ENCODE results near the gene TMEM59L. TPM values are rescaled to one million over a fixed set of nuclear protein-coding genes. Genes with fewer than 3 reads are reported as not detected.

Gene TMEM59L
- total RNA-seq (2022; extraction: Qiagen RNA extraction) = 3.9 to 6.7 TPM (median 5.9 TPM) in 5 replicates

GRCh38 chr19:18612772-18613588, at the start of gene TMEM59L:
TSS of gene TMEM59L (plus strand) at chr19:18612870. CDS start at chr19:18612959, 89 bp downstream.

GRCh38 chr19:18571564-18572344, 40.9 kb upstream of the TMEM59L start, which contains the start of gene UBA52:
TSS of gene UBA52 (plus strand) at chr19:18571857. CDS start at chr19:18573301, 1,444 bp downstream.

GRCh38 chr19:18588611-18589379, 23.9 kb upstream of the TMEM59L start, which contains the start of gene REX1BD:
TSS of gene REX1BD (plus strand) at chr19:18588798. CDS start at chr19:18588802, 4 bp downstream.

GRCh38 chr19:18606281-18607225, 6.1 kb upstream of the TMEM59L start, which contains the start of gene CRLF1:
TSS of gene CRLF1 (minus strand) at chr19:18606799. CDS start at chr19:18606656, 143 bp downstream.

GRCh38 chr19:18636969-18637629, 24.4 kb downstream of the TMEM59L start, which contains the start of gene KLHL26:
TSS of gene KLHL26 (plus strand) at chr19:18637028. CDS start at chr19:18637055, 27 bp downstream.

Other genes starting within 250 kb of the TMEM59L start
- 26.2 to 63.2 TPM (median 48.3 TPM) in 5 replicates for gene GDF15, start 226.7 kb upstream of the TMEM59L start, total RNA-seq (2022; extraction: Qiagen RNA extraction)
- gene LRRC25, start 215.2 kb upstream of the TMEM59L start, total RNA-seq (2022; extraction: Qiagen RNA extraction) = not detected in 5 replicates
- 40.6 to 63.0 TPM (median 53.8 TPM) in 5 replicates for gene SSBP4, start 193.5 kb upstream of the TMEM59L start, total RNA-seq (2022; extraction: Qiagen RNA extraction)
- gene ISYNA1, start 174.7 kb upstream of the TMEM59L start, total RNA-seq (2022; extraction: Qiagen RNA extraction) = 25.9 to 47.4 TPM (median 43.7 TPM) in 5 replicates
- 3.5 to 5.9 TPM (median 5.1 TPM) in 5 replicates for gene ELL, start 90.8 kb upstream of the TMEM59L start, total RNA-seq (2022; extraction: Qiagen RNA extraction)
- 116 to 162 TPM (median 158 TPM) in 5 replicates for gene FKBP8, start 69.3 kb upstream of the TMEM59L start, total RNA-seq (2022; extraction: Qiagen RNA extraction)
- gene KXD1, start 55.0 kb upstream of the TMEM59L start, total RNA-seq (2022; extraction: Qiagen RNA extraction) = 84.8 to 109 TPM (median 104 TPM) in 5 replicates
- 1,020 to 1,245 TPM (median 1,197 TPM) in 5 replicates for gene UBA52, start 41.0 kb upstream of the TMEM59L start, total RNA-seq (2022; extraction: Qiagen RNA extraction)
- gene REX1BD, start 24.1 kb upstream of the TMEM59L start, total RNA-seq (2022; extraction: Qiagen RNA extraction) = 36.5 to 63.0 TPM (median 58.2 TPM) in 5 replicates
- 2.5 to 6.0 TPM (median 4.5 TPM) in 5 replicates for gene CRLF1, start 6.1 kb upstream of the TMEM59L start, total RNA-seq (2022; extraction: Qiagen RNA extraction)
- gene KLHL26, start 24.2 kb downstream of the TMEM59L start, total RNA-seq (2022; extraction: Qiagen RNA extraction) = 2.2 to 4.2 TPM (median 3.3 TPM) in 5 replicates
- 3.4 to 5.5 TPM (median 4.2 TPM) in 5 replicates for gene CRTC1, start 70.8 kb downstream of the TMEM59L start, total RNA-seq (2022; extraction: Qiagen RNA extraction)
- gene COMP, start 178.4 kb downstream of the TMEM59L start, total RNA-seq (2022; extraction: Qiagen RNA extraction) = 0.04 to 0.06 TPM (median 0.05 TPM) in 4 of 5 replicates, not detected in the other
- gene UPF1, start 219.1 kb downstream of the TMEM59L start, total RNA-seq (2022; extraction: Qiagen RNA extraction) = 33.1 to 46.1 TPM (median 41.4 TPM) in 5 replicates

All from A549 treated with CORT108297 at 1 μM for 4 hours (cell line).